Thoracic aorta (tissue), 2 donors: ENCODE measurements around the gene ANAPC5. TPM values are rescaled to one million over a fixed set of nuclear protein-coding genes. Genes with fewer than 3 reads are reported as not detected.

Experiments
- ATAC-seq: fragments of 150-250 bp; one replicate; pipeline ENCODE4 v1.8.0; 2017; ENCODE audit warnings: low read depth; ENCODE audit not compliant: insufficient number of reproducible peaks, low FRiP score
- DNase-seq: peaks from one replicate; pipeline ENCODE4 v3.0.0-alpha.2; 2020; ENCODE audit warnings: low spot score
- H3K27ac ChIP-seq, 2 donors: fragments of 200-600 bp; sonication (generic); 1 replicate in 1 of 2; 2 replicates in 1 of 2; pipeline ENCODE4 v1.5.1; 2016; ENCODE audit warnings: mild to moderate bottlenecking in 2 of 2, moderate library complexity in 2 of 2
- H3K27me3 ChIP-seq: fragments of 200-600 bp; sonication (generic); replicated peaks from 2 replicates; pipeline ENCODE4 v1.6.0; 2016; ENCODE audit warnings: mild to moderate bottlenecking; ENCODE audit not compliant: insufficient read depth
- H3K36me3 ChIP-seq: fragments of 200-600 bp; sonication (generic); one replicate; pipeline ENCODE4 v1.5.1; 2016
- H3K4me1 ChIP-seq, 2 donors: fragments of 200-600 bp; sonication (generic); 1 replicate in 1 of 2; 2 replicates in 1 of 2; pipeline versions ENCODE4 v1.5.1 to v1.6.0; 2016; ENCODE audit warnings: low read depth in 2 of 2, mild to moderate bottlenecking in 1 of 2; ENCODE audit not compliant: control insufficient read depth in 1 of 2
- H3K4me3 ChIP-seq: fragments of 200-600 bp; sonication (generic); 2 replicates; pipeline ENCODE4 v1.5.1; 2016; ENCODE audit warnings: mild to moderate bottlenecking
- H3K9me3 ChIP-seq: fragments of 200-600 bp; sonication (generic); 2 replicates; pipeline ENCODE4 v1.5.1; 2016
- total RNA-seq, 2 donors: library from RNA; depleted of rRNA; stranded (reverse); fragments of >200 nt; gene quantifications; one replicate each; pipeline versions ENCODE4 v1.1.0 to v1.2.3, GENCODE V29; 2016
- TF ChIP-seq, protein P1 (sequence below): fragments of 200-600 bp; sonication (generic); IDR thresholded peaks from one replicate; pipeline ENCODE4 v1.5.1; 2019; ENCODE audit warnings: antibody characterized with exemption

The ANAPC5 gene
- total RNA-seq, 2 donors from 2014 or later = 113 to 174 TPM

DNA sequence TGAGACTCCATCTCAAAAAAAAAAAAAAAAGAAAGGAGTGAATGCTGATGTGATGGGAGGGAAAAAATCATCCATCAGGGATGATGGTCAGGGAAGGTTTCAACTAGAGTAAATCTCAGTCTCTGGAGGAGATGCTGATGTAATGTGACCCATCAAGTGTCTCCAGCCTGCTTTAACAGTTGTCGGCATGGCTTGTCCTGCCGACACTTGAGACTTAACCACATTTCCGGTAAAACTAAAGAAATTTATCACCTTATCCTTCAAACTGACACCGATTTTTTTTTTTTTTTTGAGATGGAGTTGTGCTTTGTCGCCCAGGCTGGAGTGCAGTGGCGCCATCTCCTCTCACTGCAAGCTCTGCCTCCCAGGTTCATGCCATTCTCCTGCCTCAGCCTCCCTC, 21.5 kb upstream of the ANAPC5 start:
- Histone ChIP-seq H3K36me3 (no peaks in the 10 kb centered on the region), H3K4me1 (no peaks in the 10 kb centered on the region), H3K4me3 (no peak overlapping the region), H3K27ac (no peak overlapping the region), H3K9me3 (no peaks in the 10 kb centered on the region), H3K27me3 (no peaks in the 10 kb centered on the region)
- DNase-seq (no peak), ATAC-seq (no peak)
- TF ChIP-seq, protein P1, sequence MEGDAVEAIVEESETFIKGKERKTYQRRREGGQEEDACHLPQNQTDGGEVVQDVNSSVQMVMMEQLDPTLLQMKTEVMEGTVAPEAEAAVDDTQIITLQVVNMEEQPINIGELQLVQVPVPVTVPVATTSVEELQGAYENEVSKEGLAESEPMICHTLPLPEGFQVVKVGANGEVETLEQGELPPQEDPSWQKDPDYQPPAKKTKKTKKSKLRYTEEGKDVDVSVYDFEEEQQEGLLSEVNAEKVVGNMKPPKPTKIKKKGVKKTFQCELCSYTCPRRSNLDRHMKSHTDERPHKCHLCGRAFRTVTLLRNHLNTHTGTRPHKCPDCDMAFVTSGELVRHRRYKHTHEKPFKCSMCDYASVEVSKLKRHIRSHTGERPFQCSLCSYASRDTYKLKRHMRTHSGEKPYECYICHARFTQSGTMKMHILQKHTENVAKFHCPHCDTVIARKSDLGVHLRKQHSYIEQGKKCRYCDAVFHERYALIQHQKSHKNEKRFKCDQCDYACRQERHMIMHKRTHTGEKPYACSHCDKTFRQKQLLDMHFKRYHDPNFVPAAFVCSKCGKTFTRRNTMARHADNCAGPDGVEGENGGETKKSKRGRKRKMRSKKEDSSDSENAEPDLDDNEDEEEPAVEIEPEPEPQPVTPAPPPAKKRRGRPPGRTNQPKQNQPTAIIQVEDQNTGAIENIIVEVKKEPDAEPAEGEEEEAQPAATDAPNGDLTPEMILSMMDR = no peak

DNA sequence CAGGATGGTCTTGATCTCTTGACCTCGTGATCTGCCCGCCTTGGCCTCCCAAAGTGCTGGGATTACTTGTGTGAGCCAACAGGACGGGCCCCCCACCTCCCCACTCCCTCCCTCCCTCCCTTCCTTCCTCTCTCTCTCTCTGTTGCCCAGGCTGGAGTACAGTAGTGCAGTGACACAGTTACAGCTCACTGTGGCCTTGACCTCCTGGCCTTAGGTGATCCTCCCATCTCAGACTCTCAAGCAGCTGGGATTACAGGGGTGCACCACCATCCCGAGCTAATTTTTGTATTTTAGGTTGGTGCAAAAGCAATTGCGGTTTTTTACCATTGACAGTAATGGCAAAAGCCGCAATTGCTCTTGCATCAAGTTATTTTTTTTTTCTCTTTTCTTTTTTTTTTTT, 19.2 kb upstream of the ANAPC5 start:
- TF ChIP-seq, protein P1 = no peak
- Histone ChIP-seq H3K27ac (no peak overlapping the region), H3K36me3 (no peaks in the 10 kb centered on the region), H3K27me3 (no peaks in the 10 kb centered on the region), H3K9me3 (no peaks in the 10 kb centered on the region), H3K4me3 (no peak overlapping the region), H3K4me1 (no peaks in the 10 kb centered on the region)
- ATAC-seq = no peak
- DNase-seq = no peak

- H3K4me1 ChIP-seq = no peaks in the 10 kb centered on the region
- H3K9me3 ChIP-seq = no peaks in the 10 kb centered on the region
- no peak overlapping the region for H3K27ac ChIP-seq
- H3K4me3 ChIP-seq = no peak overlapping the region
- no peak for DNase-seq
- H3K36me3 ChIP-seq = no peaks in the 10 kb centered on the region
- TF ChIP-seq, protein P1 = no peak
- ATAC-seq = no peak
- no peaks in the 10 kb centered on the region for H3K27me3 ChIP-seq
Measured at GRCh38 chr12:121366063-121366459, 13.8 kb upstream of the ANAPC5 start.

- no peaks in the 10 kb centered on the region for H3K36me3 ChIP-seq
- no peak overlapping the region for H3K4me3 ChIP-seq
- H3K27ac ChIP-seq = no peak overlapping the region
- no peaks in the 10 kb centered on the region for H3K4me1 ChIP-seq
- H3K9me3 ChIP-seq = no peaks in the 10 kb centered on the region
- ATAC-seq (no peak), DNase-seq (no peak)
- H3K27me3 ChIP-seq = no peaks in the 10 kb centered on the region
- TF ChIP-seq, protein P1 = no peak
Measured at GRCh38 chr12:121365416-121366062, 13.3 kb upstream of the ANAPC5 start.

GRCh38 chr12:121364683-121365121, 12.5 kb upstream of the ANAPC5 start:
- ATAC-seq = no peak
- H3K27ac ChIP-seq = no peak overlapping the region
- H3K4me3 ChIP-seq = no peak overlapping the region
- no peak for DNase-seq
- H3K9me3 ChIP-seq = no peaks in the 10 kb centered on the region
- TF ChIP-seq, protein P1 = no peak
- H3K36me3 ChIP-seq = no peaks in the 10 kb centered on the region
- no peaks in the 10 kb centered on the region for H3K27me3 ChIP-seq
- H3K4me1 ChIP-seq = no peaks in the 10 kb centered on the region
